Cardiac muscle cell (in vitro differentiated cells and primary cell): ENCODE data around the gene RBM18. TPM values are rescaled to one million over a fixed set of nuclear protein-coding genes. Genes with fewer than 3 reads are reported as not detected.
A peak's percentile ranks its signal among the peaks of the same experiment; 100 is the strongest.

ENCODE experiments used
- DNase-seq, 2 donors: peaks; one replicate each; pipeline versions ENCODE4 v3.0.0 to v3.0.0-alpha.2; 2010 to 2017; ENCODE audit warnings: low read depth in 1 of 2, low spot score in 1 of 2
- H3K27ac ChIP-seq: fragments of 200-600 bp; sonication (generic); 2 replicates; pipeline ENCODE4 v1.5.1; 2016
- H3K27me3 ChIP-seq: fragments of 200-600 bp; sonication (generic); 2 replicates; pipeline ENCODE4 v1.6.0; 2016; ENCODE audit warnings: control low read depth
- H3K36me3 ChIP-seq: fragments of 200-600 bp; sonication (generic); 2 replicates; pipeline ENCODE4 v1.5.1; 2016; ENCODE audit warnings: control low read depth
- H3K4me1 ChIP-seq: fragments of 200-600 bp; sonication (generic); 2 replicates; pipeline ENCODE4 v1.8.1; 2017; ENCODE audit warnings: low read depth, mild to moderate bottlenecking, mixed run types
- H3K4me3 ChIP-seq: fragments of 200-600 bp; sonication (generic); 2 replicates; pipeline ENCODE4 v1.5.1; 2016; ENCODE audit warnings: mild to moderate bottlenecking
- H3K9me3 ChIP-seq: fragments of 200-600 bp; sonication (generic); 2 replicates; pipeline ENCODE4 v1.5.1; 2017; ENCODE audit warnings: low read depth, mild to moderate bottlenecking, control low read depth
- polyA plus RNA-seq: library from polyadenylated mRNA; unstranded; fragments of >200 nt; fragmentation: Nextera tagmentation; extraction: Ambion mirVana; gene quantifications from 2 replicates; pipeline ENCODE4 v1.2.1, GENCODE V29; 2016
- total RNA-seq: library from RNA; depleted of rRNA; stranded (reverse); fragments of >200 nt; gene quantifications from 2 replicates; pipeline ENCODE4 v1.2.3, GENCODE V29; 2016
- TF ChIP-seq, protein P1 (sequence below): IDR thresholded peaks from 2 replicates; pipeline ENCODE4 v1.5.1; 2012; ENCODE audit warnings: low read depth, mild to moderate bottlenecking, low read length

Gene RBM18
- total and polyA plus RNA-seq, 2 experiments from 2014 or later, result 5.4 to 16.7 TPM

DNA sequence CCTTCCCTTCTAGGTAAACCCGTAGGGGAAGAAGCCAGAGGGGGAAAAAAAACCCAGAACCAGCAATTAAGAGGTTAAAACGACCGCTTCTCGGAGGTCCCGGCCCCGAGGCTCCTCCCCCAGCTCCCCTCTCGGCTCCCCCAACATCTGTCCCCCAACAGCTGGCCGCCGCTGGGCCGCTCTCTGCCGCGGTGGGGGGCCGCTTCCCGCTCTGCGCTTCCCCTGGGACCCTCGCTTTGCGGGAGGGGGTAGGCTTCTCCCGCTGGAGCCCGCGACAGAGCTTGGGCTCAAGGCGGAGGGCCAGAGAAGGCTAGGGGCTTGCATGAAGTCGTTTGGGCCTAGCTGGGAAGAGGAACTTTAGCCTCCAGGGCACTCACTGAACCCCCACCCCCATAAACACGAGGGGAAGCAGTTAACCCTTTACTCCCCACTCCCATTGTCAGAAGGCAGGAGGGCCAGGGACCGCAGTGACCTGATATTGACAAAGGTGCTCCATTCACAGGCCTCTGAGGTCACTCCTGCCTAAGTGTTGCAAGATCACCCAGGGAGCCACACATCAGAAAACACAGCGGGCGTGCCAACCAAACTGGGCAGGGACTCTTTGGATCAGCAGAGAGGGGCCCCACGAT, 43.3 kb downstream of the RBM18 start:
- peak in 1 of 2 donors; percentile 24 for DNase-seq
- Histone ChIP-seq H3K4me1 (peaks cover 6% of the 10 kb centered on the region), H3K27ac (no peak overlapping the region), H3K9me3 (no peaks in the 10 kb centered on the region), H3K36me3 (no peaks in the 10 kb centered on the region), H3K4me3 (peak overlapping the region; percentile 17), H3K27me3 (peaks cover 100% of the 10 kb centered on the region)
- TF ChIP-seq, protein P1, sequence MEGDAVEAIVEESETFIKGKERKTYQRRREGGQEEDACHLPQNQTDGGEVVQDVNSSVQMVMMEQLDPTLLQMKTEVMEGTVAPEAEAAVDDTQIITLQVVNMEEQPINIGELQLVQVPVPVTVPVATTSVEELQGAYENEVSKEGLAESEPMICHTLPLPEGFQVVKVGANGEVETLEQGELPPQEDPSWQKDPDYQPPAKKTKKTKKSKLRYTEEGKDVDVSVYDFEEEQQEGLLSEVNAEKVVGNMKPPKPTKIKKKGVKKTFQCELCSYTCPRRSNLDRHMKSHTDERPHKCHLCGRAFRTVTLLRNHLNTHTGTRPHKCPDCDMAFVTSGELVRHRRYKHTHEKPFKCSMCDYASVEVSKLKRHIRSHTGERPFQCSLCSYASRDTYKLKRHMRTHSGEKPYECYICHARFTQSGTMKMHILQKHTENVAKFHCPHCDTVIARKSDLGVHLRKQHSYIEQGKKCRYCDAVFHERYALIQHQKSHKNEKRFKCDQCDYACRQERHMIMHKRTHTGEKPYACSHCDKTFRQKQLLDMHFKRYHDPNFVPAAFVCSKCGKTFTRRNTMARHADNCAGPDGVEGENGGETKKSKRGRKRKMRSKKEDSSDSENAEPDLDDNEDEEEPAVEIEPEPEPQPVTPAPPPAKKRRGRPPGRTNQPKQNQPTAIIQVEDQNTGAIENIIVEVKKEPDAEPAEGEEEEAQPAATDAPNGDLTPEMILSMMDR, result no peak

DNA sequence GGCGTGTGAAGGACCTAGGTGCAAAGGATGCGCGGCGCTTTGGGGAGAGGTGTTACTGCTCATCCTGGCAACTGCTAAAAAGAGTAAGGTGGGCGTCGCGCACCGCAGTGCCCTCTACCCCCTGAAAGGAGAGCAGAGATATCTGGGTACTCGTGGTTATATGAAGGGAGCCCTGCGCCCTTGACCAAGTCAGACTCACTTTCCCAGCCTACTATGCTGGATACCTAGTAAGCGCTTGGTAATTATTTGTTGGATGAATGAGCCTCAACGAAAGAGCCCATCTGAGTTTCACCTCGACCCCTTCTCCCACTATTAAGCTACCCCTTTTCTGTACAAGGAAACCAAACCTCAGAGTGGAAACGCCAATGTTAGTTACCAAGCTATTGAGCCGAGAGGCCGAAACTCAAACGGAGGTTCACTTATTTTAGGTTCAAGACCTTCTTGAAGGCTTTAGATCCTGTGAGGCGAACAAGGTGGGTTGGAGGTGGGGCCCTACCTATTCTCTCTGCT, 43.9 kb downstream of the RBM18 start:
- Histone ChIP-seq H3K27me3 (peaks cover 100% of the 10 kb centered on the region), H3K36me3 (no peaks in the 10 kb centered on the region), H3K27ac (no peak overlapping the region), H3K4me1 (peaks cover 6% of the 10 kb centered on the region), H3K4me3 (peak overlapping the region; percentile 17), H3K9me3 (no peaks in the 10 kb centered on the region)
- no peak for DNase-seq
- TF ChIP-seq, protein P1, result no peak

DNA sequence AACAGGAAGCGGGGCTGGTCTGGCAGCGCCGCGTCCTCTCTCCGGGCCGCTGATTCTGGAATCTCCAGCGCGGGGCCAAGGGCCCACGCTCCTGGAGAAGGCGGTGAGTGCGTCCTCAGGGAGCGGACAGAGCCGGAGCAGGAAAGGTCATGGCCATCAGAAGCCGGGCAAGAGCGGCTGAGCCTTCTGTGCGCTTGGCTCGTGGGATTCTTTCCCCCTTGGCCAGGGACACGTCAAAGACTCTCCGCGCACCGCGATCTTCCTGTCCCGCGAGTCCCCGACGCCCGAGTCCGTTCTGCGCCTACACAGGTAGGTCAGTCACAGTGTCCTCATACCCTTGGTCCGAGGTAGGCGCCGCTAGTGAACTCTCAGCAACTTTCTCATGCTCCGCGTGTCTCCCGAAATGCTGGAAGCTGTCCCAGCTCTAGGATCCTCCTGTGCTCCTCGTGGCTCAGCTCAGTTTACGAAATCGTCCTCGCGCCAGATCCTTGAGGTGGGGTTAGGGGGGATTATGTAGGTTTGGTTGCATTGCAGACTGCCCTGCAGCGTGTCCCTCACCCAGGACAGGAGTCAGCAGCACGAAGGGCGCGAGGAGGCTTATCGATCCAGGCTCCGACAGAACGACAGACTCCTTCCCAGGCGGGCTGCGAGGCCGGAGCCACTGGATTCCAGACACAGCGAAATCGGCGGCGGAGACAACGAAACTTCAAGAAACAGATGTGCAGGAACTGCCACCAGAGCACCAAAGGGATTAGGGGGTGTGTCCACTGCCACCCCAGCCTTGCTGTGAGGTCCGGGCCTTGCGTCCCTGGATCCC, 44.6 kb downstream of the RBM18 start:
- H3K4me1 ChIP-seq, result peaks cover 6% of the 10 kb centered on the region
- TF ChIP-seq, protein P1, result no peak
- H3K9me3 ChIP-seq, result no peaks in the 10 kb centered on the region
- H3K36me3 ChIP-seq, result no peaks in the 10 kb centered on the region
- no peak overlapping the region for H3K27ac ChIP-seq
- H3K4me3 ChIP-seq, result peak overlapping the region; percentile 14
- DNase-seq, result peak; percentile 38 to 39
- peaks cover 100% of the 10 kb centered on the region for H3K27me3 ChIP-seq

DNA sequence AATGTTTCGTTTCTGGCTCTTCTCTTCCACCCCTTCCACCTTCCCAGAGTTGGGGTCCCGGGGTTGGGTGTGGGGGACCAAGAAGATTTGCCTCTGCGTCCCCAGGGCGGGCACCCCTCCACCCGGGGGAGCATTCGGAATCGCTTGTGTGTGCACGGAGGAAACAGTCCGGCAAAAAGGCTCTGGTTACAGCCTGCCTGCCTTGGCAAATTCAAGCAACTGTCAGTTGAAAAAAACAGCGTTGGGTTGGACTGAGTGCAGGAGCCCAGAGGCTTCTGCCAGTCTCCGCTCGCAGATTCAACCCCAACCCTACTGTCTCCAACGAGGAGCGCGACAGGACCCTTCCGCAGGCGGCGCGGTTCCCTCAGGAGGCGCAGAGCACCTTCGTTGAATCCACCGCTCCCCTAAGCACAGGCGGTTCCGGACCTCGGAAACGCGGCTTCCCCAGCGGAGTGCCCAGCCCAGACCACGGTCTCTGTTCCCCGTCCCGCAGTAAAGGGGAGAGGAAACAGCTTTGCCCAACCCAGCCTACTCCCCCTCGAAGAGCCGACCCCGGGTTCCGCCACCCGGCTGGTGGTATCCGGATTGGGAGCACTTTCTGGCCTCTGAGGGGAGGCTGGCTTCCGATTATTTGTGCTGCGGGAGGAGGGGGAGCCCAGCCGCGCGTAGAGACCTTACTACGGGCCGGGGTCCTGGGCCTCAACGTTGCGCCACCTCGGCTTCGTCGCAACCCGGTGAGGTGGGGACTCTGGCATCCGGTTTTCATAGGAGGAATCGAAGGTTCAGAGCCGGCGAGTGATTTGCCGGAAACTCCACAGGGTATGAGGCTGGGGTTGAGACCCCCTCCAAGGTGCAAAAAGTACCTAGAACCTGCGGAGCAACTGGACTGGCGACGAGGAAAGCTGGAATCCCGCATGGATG, 45.4 kb downstream of the RBM18 start:
- Histone ChIP-seq H3K27ac (no peak overlapping the region), H3K4me1 (peaks cover 6% of the 10 kb centered on the region), H3K27me3 (peaks cover 100% of the 10 kb centered on the region), H3K9me3 (no peaks in the 10 kb centered on the region), H3K4me3 (peak overlapping the region; percentile 14), H3K36me3 (no peaks in the 10 kb centered on the region)
- TF ChIP-seq, protein P1, result no peak
- peak; percentile 31 to 34 for DNase-seq
